Erythroblast (primary cell): ENCODE data around the gene FN3K.

ENCODE experiments used
- GATA1 ChIP-seq: IDR thresholded peaks from 2 replicates; pipeline ENCODE4 v1.6.1; 2011; ENCODE audit warnings: low read depth, mild to moderate bottlenecking, control low read depth, low read length, moderate library complexity
- POLR2A ChIP-seq: IDR thresholded peaks from 2 replicates; pipeline ENCODE4 v1.6.1; 2011; ENCODE audit warnings: mild to moderate bottlenecking, low read length

DNA sequence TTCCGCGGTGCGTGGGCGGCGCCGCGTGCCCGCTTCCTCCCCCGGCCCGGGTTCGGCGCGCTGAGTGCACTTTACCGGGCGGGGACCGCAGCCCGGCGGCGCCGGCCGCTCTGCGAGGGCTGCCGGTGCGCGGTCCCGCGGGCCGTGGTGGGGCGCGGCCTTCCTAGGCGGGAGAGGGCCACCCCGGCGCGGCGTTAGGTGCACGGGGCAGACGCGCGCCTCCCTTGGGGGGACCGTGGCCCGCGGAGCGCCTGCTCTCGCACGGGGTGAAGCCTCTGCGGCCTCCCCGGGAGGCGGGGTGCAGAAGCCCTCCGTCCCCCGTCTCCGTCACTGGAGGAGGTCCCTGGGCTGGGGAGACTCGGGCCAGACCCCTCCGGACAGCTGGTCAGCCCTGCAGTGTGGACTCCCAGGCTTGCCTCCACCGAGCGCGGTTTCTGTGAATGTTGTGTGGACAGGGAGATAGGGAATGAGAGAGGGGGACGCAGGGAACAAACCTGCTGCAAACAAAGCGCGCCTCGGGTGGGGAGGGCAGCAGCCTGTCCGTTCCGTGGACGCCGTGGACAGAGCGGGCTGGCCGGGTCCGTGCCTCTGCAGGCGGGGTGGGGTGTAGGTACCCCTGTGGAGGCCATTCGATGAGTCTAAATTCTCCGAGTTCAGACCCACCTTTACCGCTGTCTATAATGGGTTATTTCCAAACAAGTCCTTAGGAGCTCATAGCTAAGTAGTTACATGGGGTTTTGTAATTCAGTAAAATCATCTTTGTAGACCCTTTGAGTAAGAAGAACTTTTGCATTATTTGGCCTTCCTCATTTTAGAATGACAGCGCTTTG lies 17.2 kb downstream of the FN3K start:
- TF ChIP-seq POLR2A, result no peak
- no peak for TF ChIP-seq GATA1
